H9 (cell line): ENCODE data around the gene CYTIP. TPM values are rescaled to one million over a fixed set of nuclear protein-coding genes. Genes with fewer than 3 reads are reported as not detected.

ENCODE experiments used
- DNase-seq: peaks from one replicate; pipeline ENCODE4 v3.0.0-alpha.2; 2017
- H2AFZ ChIP-seq: one replicate; pipeline ENCODE4 v1.6.1; 2013; ENCODE audit warnings: mild to moderate bottlenecking, low read length, control low read depth, moderate library complexity
- H2AK5ac ChIP-seq: 2 replicates; pipeline ENCODE4 v1.6.1; 2013; ENCODE audit warnings: low read length, control low read depth, mixed read lengths; ENCODE audit not compliant: insufficient read length
- H2BK120ac ChIP-seq: one replicate; pipeline ENCODE4 v1.6.1; 2013; ENCODE audit warnings: low read depth, mild to moderate bottlenecking, low read length, control low read depth, inconsistent platforms; ENCODE audit not compliant: poor library complexity, severe bottlenecking
- H2BK12ac ChIP-seq: 2 replicates; pipeline ENCODE4 v1.6.1; 2013; ENCODE audit warnings: low read length, control low read depth, mixed read lengths, low read depth; ENCODE audit not compliant: insufficient read length
- H2BK15ac ChIP-seq: 2 replicates; pipeline ENCODE4 v1.6.1; 2013; ENCODE audit warnings: low read depth, low read length, control low read depth
- H2BK20ac ChIP-seq: one replicate; pipeline ENCODE4 v1.6.1; 2013; ENCODE audit warnings: low read depth, mild to moderate bottlenecking, low read length, control low read depth, inconsistent platforms; ENCODE audit not compliant: poor library complexity, severe bottlenecking
- H2BK5ac ChIP-seq: 2 replicates; pipeline ENCODE4 v1.6.1; 2013; ENCODE audit warnings: low read length, control low read depth, mixed read lengths; ENCODE audit not compliant: insufficient read length
- H3K14ac ChIP-seq: 2 replicates; pipeline ENCODE4 v1.6.1; 2013; ENCODE audit warnings: low read length, control low read depth; ENCODE audit not compliant: insufficient read depth
- H3K18ac ChIP-seq: 2 replicates; pipeline ENCODE4 v1.6.1; 2013; ENCODE audit warnings: low read depth, mild to moderate bottlenecking, mixed read lengths, low read length, control low read depth; ENCODE audit not compliant: insufficient read length
- H3K23ac ChIP-seq: 2 replicates; pipeline ENCODE4 v1.6.1; 2013; ENCODE audit warnings: low read length, control low read depth, mixed read lengths, low read depth; ENCODE audit not compliant: insufficient read length
- H3K23me2 ChIP-seq: 2 replicates; pipeline ENCODE4 v1.6.1; 2013; ENCODE audit warnings: low read depth, mild to moderate bottlenecking, mixed read lengths, low read length, control low read depth; ENCODE audit not compliant: insufficient read length, poor library complexity, severe bottlenecking
- H3K27ac ChIP-seq: 2 replicates; pipeline ENCODE4 v1.5.1; 2013; ENCODE audit warnings: low read length, control low read depth, mixed read lengths, low read depth; ENCODE audit not compliant: insufficient read length
- H3K27me3 ChIP-seq: 2 replicates; pipeline ENCODE4 v1.6.1; 2013; ENCODE audit warnings: low read length, control low read depth, inconsistent platforms; ENCODE audit not compliant: insufficient read depth
- H3K4ac ChIP-seq: 2 replicates; pipeline ENCODE4 v1.6.1; 2013; ENCODE audit warnings: low read depth, mild to moderate bottlenecking, control low read depth, inconsistent platforms, low read length, moderate library complexity
- H3K4me1 ChIP-seq: 2 replicates; pipeline ENCODE4 v1.6.1; 2013; ENCODE audit warnings: low read length, control low read depth, inconsistent platforms; ENCODE audit not compliant: insufficient read depth
- H3K4me2 ChIP-seq: 2 replicates; pipeline ENCODE4 v1.6.1; 2013; ENCODE audit warnings: low read length, control low read depth, mixed read lengths; ENCODE audit not compliant: insufficient read length, insufficient read depth
- H3K56ac ChIP-seq: 2 replicates; pipeline ENCODE4 v1.6.1; 2013; ENCODE audit warnings: low read depth, mild to moderate bottlenecking, mixed read lengths, low read length, control low read depth; ENCODE audit not compliant: insufficient read length
- H3K79me1 ChIP-seq: 2 replicates; pipeline ENCODE4 v1.6.1; 2013; ENCODE audit warnings: low read depth, mild to moderate bottlenecking, moderate library complexity, low read length, control low read depth, inconsistent platforms; ENCODE audit not compliant: insufficient read depth, poor library complexity, severe bottlenecking
- H3K79me2 ChIP-seq: 2 replicates; pipeline ENCODE4 v1.6.1; 2013; ENCODE audit warnings: low read length, control low read depth, inconsistent platforms; ENCODE audit not compliant: insufficient read depth
- H3K9ac ChIP-seq: 2 replicates; pipeline ENCODE4 v1.6.1; 2013; ENCODE audit warnings: low read length, control low read depth, mixed read lengths; ENCODE audit not compliant: insufficient read length; ENCODE audit errors: extremely low read depth
- H3K9me3 ChIP-seq: one replicate; pipeline ENCODE4 v1.6.1; 2013; ENCODE audit warnings: low read depth, low read length, inconsistent platforms; ENCODE audit not compliant: control insufficient read depth
- H3T11ph ChIP-seq: one replicate; pipeline ENCODE4 v1.6.1; 2013; ENCODE audit warnings: mild to moderate bottlenecking, low read length, control low read depth, inconsistent platforms
- H4K20me1 ChIP-seq: one replicate; pipeline ENCODE4 v1.6.1; 2013; ENCODE audit not compliant: control insufficient read depth, insufficient read length, insufficient read depth
- H4K5ac ChIP-seq: 2 replicates; pipeline ENCODE4 v1.6.1; 2013; ENCODE audit warnings: low read depth, mild to moderate bottlenecking, mixed read lengths, low read length, control low read depth; ENCODE audit not compliant: insufficient read length
- H4K8ac ChIP-seq: replicated peaks from 2 replicates; pipeline ENCODE4 v1.6.1; 2013; ENCODE audit warnings: low read length, control low read depth, mixed read lengths, low read depth; ENCODE audit not compliant: insufficient read length
- H4K91ac ChIP-seq: 2 replicates; pipeline ENCODE4 v1.6.1; 2013; ENCODE audit warnings: low read depth, mild to moderate bottlenecking, moderate library complexity, mixed read lengths, low read length, control low read depth; ENCODE audit not compliant: insufficient read length
- H3K27ac Mint-ChIP-seq, 3 experiments: 2 replicates in 2 of 3; 3 replicates in 1 of 3; pipeline ENCODE4 v1.8.0; 2020 to 2021; ENCODE audit warnings: mixed read lengths in 3 of 3, mild to moderate bottlenecking in 1 of 3, moderate library complexity in 1 of 3
- H3K27me3 Mint-ChIP-seq: 2 replicates; pipeline ENCODE4 v1.8.0; 2021; ENCODE audit warnings: low read depth, mild to moderate bottlenecking, moderate library complexity, mixed read lengths
- H3K36me3 Mint-ChIP-seq, 3 experiments: 2 replicates in 2 of 3; 3 replicates in 1 of 3; pipeline ENCODE4 v1.8.0; 2020 to 2021; ENCODE audit warnings: low read depth in 3 of 3, mixed read lengths in 3 of 3; ENCODE audit not compliant: insufficient read depth in 1 of 3
- H3K4me1 Mint-ChIP-seq, 2 experiments: 2 replicates each; pipeline ENCODE4 v1.8.0; 2020; ENCODE audit warnings: mixed read lengths in 2 of 2
- H3K4me3 Mint-ChIP-seq, 2 experiments: 2 replicates in 1 of 2; 3 replicates in 1 of 2; pipeline ENCODE4 v1.8.0; 2020 to 2021; ENCODE audit warnings: mild to moderate bottlenecking in 2 of 2, mixed read lengths in 2 of 2, moderate library complexity in 1 of 2
- H3K9me3 Mint-ChIP-seq, 2 experiments: 2 replicates in 1 of 2; 3 replicates in 1 of 2; pipeline ENCODE4 v1.8.0; 2020; ENCODE audit warnings: mild to moderate bottlenecking in 2 of 2, mixed read lengths in 2 of 2, moderate library complexity in 1 of 2
- CTCF ChIP-seq: fragments of 200-600 bp; sonication (generic); conservative IDR thresholded peaks from 3 replicates; pipeline ENCODE4 v1.8.0; 2021; ENCODE audit warnings: antibody characterized with exemption, mild to moderate bottlenecking
- WGBS: extraction: QIAGEN DNeasy Blood & Tissue Kit; methylation state at CpG from one replicate; pipeline ENCODE4 v1.1.7; 2013; ENCODE audit warnings: missing lambda C conversion rate, low lambda C conversion rate, mixed read lengths; ENCODE audit not compliant: insufficient read length; ENCODE audit errors: extremely low coverage; 5-methylcytosine and 5-hydroxymethylcytosine counted together
- total RNA-seq: library from RNA; stranded (reverse); gene quantifications from 2 replicates; pipeline ENCODE4 v1.2.1, GENCODE V29; 2021

The CYTIP gene
- total RNA-seq, 1 experiment from 2014 or later, result 0.28 TPM

- Histone ChIP-seq H4K8ac (no peak overlapping the region), H3K4me2 (no peak overlapping the region)
Observed at GRCh38 chr2:157487747-157488146, 43.9 kb upstream of the CYTIP start.

More at GRCh38 chr2:157487747-157488146, 43.9 kb upstream of the CYTIP start:
- Histone ChIP-seq H3K23me2 (no peaks in the 10 kb centered on the region), H3K9me3 (no peaks in the 10 kb centered on the region), H3K79me2 (no peaks in the 10 kb centered on the region), H4K5ac (no peak overlapping the region), H2BK12ac (no peak overlapping the region), H3T11ph (no peak overlapping the region), H2AK5ac (no peak overlapping the region), H2BK15ac (no peak overlapping the region), H3K79me1 (no peaks in the 10 kb centered on the region), H3K9ac (no peak overlapping the region), H3K18ac (no peak overlapping the region), H3K4me1 (no peaks in the 10 kb centered on the region), H3K56ac (no peak overlapping the region), H4K91ac (no peak overlapping the region), H2BK20ac (no peak overlapping the region), H4K20me1 (no peaks in the 10 kb centered on the region), H2AFZ (no peak overlapping the region), H3K27me3 (no peaks in the 10 kb centered on the region), H3K14ac (no peak overlapping the region), H3K27ac (no peak overlapping the region), H3K23ac (no peak overlapping the region), H3K4ac (no peak overlapping the region), H2BK5ac (no peak overlapping the region), H2BK120ac (no peak overlapping the region)
- H3K9me3 Mint-ChIP-seq, result no peaks in the 10 kb centered on the region
- TF ChIP-seq CTCF, result no peak
- no peak overlapping the region for H3K27ac Mint-ChIP-seq
- H3K36me3 Mint-ChIP-seq, result no peaks in the 10 kb centered on the region
- H3K27me3 Mint-ChIP-seq, result no peaks in the 10 kb centered on the region
- no peak for DNase-seq
- no peak overlapping the region for H3K4me3 Mint-ChIP-seq
- WGBS, result no CpG with 5 or more reads among the region's 3 CpGs
- H3K4me1 Mint-ChIP-seq, result peaks cover 4 to 6% of the 10 kb centered on the region in 2 experiments; a peak in 3 of 4 replicates
